ENCODE measurements around the gene GUCD1.
A peak's percentile ranks its signal among the peaks of the same experiment; 100 is the strongest.

The GUCD1 gene

DNA sequence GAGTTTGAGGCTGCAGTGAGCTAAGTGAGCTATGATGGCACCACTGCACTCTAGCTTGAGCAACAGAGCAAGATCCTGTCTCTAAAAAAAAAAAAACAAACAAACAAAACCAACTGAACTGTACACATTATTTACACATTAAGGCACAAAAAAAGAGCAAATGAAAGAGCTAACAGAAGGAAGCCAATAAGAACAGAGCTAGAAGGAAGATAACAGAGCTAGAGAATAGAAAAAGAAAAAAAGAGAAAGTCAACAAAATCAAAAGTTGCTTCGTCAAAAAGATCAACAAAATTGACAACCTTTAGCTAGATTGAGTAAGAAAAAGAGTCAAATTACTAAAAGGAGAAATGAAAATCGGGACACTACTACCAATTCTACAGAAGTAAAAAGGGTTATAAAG, 25.0 kb downstream of the GUCD1 start:
- DNase-seq (ENCODE audit: low read depth): no peak

DNA sequence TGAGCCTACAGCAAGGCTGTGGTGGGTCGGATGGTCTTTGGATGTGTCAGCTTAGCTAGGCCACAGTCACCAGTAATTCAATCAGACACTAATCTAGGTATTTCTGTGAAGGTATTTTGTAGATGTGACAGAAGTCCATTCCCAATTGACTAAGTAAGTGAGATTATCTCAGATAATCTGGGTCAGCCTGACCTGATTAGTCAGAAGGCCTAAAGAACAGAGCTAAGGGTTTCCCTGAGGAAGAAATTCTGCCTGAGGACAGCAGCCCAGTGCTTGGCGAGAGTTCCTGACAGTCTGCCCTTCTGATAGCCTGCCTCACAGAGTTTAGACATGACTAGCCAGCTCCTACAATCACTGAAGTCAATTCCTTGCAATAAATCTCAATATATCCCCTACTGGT, 28.7 kb downstream of the GUCD1 start:
- no peak for DNase-seq (ENCODE audit: low read depth)

DNA sequence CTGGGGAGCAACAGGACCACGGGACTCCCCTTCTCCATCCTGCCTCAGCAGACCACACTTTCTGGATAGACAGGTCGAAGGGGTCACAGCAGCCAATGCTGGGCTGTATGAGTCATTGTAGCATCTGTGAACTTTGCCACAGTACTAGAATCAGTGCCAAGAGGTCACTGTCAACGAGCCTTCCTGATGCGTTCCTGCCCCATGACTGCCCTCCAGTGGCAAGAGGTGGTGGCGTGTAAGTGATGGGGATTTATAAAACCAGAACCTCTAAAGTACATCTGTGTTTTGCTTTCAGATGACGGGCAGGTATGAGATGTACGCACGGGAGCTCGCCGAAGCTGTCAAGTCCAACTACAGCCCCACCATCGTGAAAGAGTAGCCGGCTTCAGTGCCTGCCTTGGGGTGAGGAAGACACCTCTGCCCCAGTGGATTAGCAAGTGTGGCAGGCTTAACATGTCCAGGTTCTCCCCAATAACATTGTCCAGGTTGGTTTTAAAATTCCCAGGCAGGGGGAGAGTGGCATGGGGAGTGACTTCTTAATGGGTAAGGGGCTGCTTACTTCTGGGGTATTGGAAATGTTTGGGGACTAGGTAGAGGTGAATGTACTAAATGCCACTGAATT, 29.4 kb downstream of the GUCD1 start:
- peak; percentile 72 for DNase-seq (ENCODE audit: low read depth)

DNA sequence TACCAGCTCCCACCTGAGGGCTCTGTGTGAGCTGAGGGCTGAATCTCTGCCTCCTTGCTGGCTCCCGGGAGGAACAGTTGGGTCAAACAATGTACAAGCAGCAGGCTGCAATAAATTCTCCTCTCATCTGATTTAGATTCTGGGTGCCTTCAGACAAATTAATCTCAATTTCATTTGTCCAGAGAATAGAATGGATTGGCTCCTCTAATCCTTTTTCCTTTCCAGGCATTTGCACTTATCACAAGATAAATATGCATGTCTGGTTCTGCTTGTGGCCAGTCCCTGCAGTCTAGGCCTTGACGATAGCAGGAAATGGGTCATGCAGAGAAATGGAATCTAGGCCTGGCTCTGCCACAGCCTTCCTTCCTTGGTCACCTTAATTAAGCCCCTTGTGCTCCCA, 31.1 kb downstream of the GUCD1 start:
- no peak for DNase-seq (ENCODE audit: low read depth)

DNA sequence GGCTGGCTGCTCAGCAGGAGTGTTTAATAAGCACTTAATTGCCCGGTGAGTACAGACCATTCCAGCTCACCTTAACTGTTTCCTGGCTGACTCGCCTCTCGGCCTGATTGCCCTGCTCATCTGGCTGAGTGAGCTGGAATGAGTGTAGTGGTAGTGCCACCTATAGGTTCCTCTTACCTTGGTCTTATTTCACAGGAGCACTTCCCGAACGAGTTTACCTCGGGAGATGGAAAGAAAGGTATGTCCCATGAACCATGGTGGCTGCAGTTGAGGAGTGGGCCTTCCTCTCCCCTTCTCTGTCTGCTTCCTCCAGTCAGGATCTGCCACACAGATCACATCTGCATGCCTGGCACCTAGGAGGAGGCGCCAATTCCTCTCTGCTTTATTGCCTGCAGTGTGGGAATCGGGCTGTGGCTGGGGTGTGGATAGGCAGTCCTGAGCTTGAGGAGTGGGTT, 33.1 kb downstream of the GUCD1 start:
- peak; percentile 24 for DNase-seq (ENCODE audit: low read depth)

DNA sequence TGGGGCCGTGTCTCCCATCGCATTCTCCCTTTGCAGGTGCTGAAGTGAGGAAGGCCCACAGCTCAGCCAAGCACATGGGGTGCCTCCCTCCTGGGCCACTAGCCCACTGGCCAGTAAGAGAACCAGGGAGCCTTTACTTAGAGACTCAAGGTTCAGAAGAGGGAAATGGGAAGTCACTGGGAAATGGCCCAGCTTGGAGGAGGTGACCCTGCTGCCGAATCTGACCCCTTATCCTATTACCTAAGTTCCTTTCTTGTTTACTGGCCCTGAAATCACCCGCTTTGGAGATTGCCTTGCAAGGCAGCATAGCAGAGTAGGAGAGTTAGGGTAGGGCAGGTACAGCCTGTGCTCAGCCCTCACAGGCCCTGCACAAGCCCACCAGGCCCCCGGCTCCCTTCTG, 35.4 kb downstream of the GUCD1 start:
- DNase-seq (ENCODE audit: low read depth): no peak

DNA sequence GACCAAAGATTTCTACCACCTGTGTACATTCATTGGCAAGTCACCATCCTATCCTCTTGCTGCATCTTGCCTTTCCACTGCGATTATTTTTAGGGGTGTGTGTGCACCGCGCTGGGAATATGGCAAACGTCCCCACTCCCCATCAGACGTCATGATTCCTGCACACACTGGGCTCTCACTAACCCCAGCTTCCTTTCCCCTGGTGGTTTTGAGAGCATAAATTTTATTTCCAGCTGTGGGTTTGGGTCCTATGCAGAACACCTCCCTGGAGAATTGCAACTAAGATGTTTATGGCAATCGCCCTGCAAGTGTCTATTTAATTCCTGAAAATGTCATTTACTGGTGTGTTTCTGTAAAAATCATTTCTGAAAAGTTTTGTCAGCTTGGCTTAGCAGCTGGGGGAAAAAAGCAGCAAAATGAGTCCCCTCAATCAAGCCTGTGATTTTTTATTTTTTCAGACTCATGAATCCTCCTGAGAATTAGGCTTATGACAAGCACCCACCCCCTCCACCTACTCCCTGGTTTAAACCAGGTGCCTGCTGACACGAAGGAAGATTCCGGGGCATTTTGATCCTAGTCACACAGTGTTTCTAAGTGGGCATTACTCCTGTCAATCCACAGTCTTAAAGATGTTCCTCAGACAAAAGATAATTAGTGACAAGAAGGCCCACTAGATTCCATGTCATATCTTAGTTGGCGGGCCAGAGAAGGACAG, 36.0 kb downstream of the GUCD1 start:
- DNase-seq (ENCODE audit: low read depth): no peak

DNA sequence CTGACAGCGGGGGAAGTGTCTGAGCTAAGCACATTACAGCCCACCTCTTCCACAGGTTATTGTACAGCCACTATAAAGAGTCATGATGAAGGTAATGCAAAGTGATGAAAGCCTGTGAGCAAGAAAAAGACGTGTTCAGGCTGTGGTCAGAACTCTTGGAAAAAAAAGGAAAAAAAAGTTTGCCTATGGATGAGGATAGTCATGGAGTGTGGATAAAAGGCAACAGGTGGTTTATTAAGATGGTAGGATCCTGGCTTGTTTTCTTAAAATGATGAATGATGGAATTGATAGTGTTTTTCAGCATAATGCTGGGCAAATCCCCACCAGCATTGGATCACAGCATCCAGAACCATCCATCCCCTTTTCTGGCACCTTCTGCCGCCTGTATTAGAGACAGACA, 36.7 kb downstream of the GUCD1 start:
- no peak for DNase-seq (ENCODE audit: low read depth)

DNA sequence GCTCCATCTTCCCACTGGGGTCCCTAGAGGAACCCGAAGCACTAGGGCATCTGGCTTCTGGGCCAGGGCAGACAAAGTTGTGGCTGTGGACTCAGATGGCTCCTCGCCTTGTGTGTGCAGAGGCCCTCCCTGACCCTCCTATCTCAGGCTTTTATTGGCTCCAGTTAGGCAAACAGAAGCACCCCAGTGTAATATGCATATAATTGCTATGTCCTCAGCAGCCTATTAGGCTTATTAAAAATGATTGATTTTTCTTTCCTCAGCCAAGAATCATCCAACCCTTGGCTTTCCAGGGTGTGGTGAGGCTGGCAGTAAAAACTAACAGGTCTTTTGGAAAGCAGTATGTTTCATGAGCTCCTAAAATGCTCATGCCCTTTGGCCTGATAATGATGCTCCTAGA, 37.5 kb downstream of the GUCD1 start:
- DNase-seq (ENCODE audit: low read depth): no peak

DNA sequence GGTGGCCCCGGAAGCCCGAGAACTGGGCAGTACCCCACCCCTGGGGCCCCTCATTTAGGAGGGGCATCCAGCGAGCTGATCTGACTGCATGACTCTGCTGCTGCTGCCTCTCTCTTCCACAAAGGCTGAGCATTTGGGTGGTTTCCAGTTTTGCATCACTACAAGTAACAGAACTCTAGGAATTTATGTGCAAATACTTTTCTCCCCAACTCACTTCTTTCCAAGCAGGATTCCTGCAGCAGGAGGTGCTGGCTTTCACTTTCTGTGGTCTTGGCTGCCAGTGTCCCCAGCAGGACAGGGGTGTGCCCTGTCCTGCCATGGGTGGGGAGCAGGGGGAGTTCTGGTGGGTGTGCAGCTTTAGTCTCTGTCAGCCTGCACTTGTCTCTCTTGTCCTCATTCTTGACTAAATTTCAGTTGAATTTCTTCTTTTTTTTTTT, 38.6 kb downstream of the GUCD1 start:
- DNase-seq (ENCODE audit: low read depth): no peak

DNA sequence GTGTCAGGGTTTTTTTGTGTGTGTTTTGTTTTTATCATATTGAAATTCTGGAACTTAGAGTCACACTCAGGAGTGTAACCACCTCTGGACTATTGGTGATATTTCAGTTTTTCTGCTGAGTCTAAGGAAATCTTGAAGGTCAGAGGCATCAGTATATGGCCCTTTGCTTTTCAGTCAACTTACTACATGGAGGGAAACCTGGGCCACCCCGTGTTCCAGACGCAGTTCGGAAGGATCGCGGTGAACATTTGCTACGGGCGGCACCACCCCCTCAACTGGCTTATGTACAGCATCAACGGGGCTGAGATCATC, 40.0 kb downstream of the GUCD1 start:
- no peak for DNase-seq (ENCODE audit: low read depth)

DNA sequence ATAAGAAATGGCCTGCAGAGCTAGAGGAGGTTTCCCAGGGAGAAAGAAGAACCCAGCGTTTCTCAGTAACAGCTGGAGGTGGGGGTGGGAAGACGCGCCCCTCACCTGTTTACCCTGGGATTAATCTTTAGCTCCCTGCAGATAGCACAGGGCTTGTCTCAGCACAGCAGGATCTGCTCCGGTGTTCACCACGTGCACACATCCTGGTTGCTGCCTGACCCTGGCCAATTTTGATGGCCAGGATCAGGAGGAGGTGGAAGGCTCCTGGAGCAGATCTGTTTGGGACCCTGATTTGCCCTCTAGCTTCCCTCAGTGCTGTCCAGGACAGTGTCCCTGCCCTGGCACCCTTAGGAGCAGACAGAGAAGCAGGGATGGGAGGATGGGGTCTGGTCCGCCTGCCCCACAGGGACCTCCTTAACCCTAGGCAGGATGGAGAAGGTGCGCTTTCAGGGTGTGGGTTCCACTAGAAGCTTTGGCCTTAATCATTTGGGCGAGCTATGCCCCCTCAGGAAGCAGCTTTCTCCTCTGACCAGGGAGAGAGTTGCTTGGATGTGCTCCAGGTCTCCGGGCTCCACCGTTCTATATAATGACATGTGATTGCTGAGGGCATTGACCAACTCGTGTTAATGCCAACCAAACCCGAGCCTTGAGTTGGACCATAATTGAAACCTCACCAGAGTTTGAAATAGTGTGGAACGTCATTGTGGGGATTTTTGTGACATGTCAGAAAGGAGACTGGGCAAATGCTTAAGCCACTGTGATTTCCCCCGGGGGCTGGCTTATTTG, 40.5 kb downstream of the GUCD1 start:
- DNase-seq (ENCODE audit: low read depth): no peak

DNA sequence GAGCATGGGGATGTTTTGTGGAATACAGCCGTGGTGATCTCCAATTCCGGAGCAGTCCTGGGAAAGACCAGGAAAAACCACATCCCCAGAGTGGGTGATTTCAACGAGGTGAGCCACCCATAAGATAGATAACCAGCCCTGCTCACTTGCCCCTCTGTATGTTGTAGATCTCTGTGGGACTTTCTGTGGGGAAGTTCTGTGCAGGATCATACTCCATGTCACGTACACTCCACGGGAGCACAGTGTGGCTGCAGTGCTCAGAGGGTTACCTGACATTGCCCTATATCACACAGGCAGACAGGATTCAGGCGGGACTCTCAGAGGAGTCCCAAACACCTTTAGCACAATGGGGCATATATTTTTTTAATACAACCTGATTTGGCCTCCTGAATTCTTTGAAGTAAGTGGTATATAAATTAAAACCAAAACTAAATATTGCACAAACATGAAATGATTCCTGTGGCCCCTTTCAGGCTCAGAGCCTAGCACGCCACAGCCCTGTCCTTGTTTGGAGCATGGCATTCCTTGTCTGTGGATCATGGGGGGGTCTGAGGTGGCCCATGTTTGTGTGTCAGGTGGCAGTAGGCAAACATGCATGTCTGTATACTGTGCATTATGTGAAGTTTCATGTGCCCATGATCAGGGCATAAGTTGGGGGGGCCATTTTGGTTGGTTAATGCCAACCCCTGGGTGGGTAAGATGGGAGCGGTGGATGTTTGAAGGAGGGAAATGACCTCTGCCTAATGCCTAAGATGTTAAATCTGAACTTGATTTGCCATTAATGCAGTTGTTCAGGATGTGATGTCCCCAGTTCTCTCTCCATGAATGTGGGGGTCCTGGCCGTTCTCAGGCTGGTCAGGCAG, 41.3 kb downstream of the GUCD1 start:
- no peak for DNase-seq (ENCODE audit: low read depth)

DNA sequence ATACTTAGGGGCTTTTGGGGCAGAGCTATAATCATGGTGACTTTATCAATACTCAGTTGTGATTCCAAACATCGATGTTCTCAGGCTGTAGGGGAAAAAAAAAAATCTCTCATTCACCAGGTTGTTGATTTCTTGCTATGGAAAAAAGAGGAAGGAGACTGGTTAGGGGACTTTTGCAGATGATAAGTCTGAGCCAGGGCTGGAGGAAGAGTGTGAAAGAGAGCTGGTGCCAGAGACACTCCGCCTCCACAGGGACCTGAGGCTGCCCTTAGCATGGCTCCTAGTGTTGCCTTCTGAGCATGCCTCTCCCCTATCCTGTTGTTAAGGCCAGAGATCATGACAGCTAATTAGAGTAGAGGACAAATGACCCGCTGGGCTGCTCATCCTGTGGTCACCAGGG, 42.9 kb downstream of the GUCD1 start:
- no peak for DNase-seq (ENCODE audit: low read depth)

DNA sequence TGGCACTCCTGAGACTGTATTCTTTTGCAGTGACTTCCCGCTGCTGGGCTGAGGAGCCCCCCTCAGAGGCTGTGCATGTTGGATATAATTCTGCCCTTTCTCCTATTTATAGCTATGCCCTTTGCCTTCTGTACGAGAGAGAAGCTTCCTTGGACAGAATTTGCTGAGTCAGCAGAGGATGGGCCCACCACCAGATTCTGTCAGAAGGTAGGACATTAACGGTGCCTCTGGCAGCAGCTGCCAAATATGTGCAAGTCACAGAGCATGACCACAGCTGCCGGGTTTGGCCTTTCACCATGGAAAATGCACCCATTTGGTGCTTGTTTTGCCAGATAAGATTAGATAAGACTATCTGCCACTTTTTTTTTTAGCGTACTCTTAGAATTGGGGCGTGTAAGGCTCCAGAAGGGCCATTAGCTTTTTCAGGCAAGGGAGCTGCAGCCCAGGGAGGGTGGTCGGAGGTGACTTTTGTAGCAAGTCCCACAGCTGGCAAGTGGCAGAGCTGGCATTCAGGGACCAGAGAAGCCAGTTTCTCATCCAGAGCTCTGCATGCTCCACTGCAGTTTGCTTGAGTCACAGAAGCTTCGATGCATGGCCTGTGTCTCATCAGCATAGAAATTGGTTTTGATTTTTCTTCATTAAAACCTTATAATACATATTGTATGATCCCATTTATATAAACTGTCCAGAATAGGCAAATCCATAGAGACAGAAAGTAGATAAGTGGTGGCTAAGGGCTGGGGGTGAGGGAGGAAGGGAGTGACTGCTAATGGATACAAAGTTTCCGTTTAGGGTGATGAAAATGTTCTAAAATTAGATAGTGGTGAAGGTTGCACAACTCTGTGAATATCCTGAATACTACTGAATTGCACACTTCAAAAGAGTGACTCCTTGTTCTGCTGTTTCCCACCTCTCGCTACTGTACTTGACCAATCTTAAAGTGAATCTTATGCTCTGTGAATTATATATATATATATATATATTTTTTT, 44.0 kb downstream of the GUCD1 start:
- no peak for DNase-seq (ENCODE audit: low read depth)

DNA sequence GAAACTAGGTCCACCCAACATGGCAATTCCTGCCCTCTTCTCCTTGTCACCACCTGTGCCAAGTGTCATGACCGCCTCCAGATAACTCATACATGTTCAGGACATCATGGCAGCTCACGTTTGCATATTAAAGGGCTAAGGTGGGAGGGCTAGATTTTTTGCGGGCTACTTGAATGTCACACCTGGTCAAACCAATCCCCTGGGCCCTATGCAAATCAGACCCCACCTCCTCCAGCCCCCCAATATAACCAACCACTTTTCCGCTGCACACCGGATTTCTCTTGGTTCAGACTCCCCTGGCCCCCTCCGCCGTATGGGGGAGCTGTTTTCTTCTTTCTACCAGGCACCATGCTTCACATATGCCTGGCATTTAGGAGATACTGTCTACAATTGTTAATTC, 47.2 kb downstream of the GUCD1 start:
- DNase-seq (ENCODE audit: low read depth): no peak

DNA sequence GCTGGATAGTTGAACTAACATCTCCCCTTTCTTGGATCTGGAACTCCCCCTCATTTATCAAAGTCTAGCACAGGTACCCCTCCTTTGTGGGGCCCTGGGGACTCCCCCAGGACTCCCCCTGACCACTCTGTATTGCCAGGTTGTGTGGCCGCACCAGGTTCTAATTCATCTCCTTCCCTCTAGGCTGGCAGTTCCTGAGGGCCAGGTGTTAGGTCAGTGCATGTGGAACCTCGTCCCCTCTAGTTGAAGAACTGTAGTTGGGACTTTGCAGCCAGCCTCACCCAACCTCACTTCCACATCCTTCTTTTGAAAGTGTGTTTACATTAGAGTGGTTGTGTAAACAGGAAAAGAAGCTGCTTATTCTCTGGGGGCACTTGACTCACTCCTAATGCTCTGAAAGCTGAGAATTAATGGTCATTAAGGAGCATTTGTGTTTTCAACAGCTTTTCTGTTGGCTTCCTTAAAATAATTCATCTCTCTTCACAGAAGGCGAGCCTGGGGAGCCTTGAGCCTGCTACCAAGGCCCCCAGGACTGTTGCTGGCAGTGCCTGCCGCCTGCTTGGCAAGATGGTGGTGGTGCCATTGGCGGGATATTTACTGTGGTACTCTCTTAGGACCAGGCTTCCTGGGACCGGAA, 48.0 kb downstream of the GUCD1 start:
- DNase-seq (ENCODE audit: low read depth): no peak

DNA sequence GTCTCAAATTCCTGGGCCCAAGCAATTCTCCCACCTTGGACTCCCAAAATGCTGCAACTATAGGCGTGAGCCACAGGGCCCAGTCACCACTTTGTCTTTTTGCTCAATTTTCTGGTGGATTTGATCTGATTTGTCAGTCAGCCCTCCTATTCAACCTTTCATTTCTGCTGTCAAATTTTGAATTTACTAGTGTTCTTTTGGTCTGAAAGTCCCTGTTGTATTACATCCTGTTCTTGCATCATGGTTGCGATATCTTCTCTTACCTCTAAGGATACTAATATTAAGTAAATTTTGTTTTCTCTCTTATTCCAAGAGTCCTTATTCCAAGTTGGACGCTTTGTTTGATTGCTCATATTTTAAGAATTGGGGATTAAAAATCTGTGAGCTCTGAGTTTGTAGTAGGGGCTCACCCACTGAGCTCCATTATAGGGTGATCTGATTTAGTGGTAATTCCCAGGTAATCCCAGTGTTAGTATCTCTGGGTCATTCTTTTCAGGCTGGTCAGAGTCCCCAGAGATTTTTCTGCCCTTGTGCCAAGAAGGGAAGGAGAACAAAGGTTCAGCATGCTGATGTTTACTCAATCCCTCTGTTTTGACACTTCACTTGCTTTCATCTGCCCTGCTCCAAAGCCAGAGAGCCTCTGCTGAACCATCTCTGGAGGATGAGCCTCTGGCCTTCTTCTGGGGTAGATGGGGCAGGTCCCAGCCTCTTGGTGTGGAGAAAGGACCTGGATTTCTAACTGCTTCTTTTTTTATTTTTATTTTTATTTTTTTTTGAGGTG, 49.8 kb downstream of the GUCD1 start:
- DNase-seq (ENCODE audit: low read depth): no peak

DNA sequence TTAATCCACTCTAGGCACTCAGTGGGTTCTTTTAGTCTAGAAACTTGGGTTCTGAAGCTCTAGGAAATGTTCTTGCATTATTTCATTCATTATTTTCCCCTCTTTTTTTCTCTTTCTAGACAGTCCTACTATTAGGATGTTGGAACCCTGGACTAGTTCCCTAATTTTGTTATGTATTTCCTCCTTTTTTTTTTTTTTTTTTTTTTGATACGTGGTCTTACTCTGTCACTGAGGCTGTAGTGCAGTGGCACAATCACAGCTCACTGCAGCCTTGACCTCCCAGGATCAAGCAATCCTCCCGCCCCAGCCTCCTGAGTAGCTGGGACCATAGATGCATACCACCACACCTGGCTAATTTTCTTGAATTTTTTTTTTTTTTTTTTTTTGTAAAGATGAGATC, 50.4 kb downstream of the GUCD1 start:
- DNase-seq (ENCODE audit: low read depth): no peak

DNA sequence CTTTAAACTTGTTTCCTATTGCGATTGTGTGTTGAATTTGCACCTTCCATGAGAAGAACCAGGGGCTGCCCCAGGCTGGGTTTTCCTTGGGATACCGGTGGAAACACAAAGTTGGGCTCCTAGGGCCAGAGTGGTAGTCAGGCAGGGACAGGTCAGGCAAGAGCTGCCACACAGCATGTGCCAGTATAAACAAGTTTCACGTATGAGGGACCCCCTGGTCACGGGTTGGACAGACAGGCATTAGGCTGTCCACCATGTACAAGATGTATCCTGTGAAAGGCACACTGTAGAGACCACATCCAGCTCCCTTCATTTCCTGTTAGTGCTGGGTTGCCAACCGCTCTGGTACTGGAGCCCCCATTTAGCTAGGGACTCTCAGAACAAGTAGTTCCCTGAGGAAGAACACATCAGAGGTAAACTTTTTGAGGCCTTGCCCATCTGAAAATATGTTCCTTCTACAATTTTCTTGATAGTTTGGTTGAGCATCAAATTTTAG, 51.0 kb downstream of the GUCD1 start:
- DNase-seq (ENCODE audit: low read depth): no peak

Measured in activated T-cell treated with anti-CD3 and anti-CD28 coated beads for 48 hours (primary cell).